ENCODE data around the gene TOP3A. TPM values are rescaled to one million over a fixed set of nuclear protein-coding genes. Genes with fewer than 3 reads are reported as not detected.

The TOP3A gene
- total RNA-seq, 1 experiment from 2014 or later: 48.8 TPM

DNA sequence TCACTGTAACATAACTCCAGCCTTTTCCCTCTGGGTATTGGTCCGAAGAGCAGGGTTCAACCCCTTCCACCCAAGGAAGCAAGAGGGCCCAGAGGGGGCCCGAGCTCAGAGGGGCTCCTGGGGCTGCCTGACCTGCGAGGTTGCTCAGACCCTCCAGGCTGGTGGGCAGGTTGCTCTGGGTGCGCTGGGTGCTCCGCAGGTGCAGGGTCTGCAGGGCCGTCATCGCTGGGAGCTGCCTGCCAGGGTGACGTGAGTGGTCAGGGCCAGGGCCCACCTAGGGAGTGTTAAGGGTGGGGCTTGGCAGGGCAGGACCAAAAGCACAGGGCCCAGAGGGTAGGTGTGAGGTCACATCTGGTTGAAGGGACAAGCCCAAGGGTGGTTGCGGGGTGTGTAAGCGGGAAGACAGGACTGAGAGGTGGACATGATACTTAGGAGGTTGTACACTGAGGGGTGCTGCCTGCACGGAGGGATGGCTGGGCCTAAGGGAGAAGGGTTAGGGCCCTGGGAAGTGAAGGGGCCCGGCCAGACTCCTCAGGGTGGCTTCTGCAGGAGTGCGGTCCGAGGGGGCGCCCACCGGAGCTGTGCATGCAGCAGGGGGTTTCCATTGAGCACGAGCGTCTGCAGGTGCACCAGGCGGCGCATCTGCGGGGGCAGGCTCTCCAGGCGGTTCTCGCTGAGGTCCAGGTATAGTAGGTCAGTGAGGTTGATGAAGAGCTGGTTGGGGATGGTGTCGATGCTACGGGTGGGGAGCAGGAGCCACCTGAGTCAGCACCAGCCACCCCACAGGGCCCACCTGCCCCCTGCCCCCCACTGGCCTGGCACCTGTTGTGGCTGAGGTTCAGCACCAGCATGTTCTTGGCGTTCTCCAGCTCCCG is 60.6 kb downstream of the TOP3A start:
- Histone ChIP-seq H2AFZ (ENCODE audit: low read depth, low read length, poor library complexity, severe bottlenecking) (no peak overlapping the region), H3K4me3 (replicated peaks in 1 of 2; ENCODE audit: low read depth in 1 of 2, low read length in 2 of 2) (no peak overlapping the region), H3K4me1 (ENCODE audit: control insufficient read depth in 1 of 2, insufficient read depth in 2 of 2, low read length in 2 of 2) (peaks cover 13 to 19% of the 10 kb centered on the region in 2 experiments), H3K27ac (ENCODE audit: low read depth, low read length) (no peak overlapping the region), H3K36me3 (ENCODE audit: control insufficient read depth in 1 of 2, insufficient read depth in 2 of 2, low read length in 2 of 2) (peaks cover 15 to 40% of the 10 kb centered on the region in 2 experiments), H3K4me2 (ENCODE audit: low read length) (no peak overlapping the region), H3K9ac (ENCODE audit: low read length) (no peak overlapping the region), H3K9me3 (ENCODE audit: control insufficient read depth in 1 of 2, insufficient read depth in 1 of 2, low read depth in 1 of 2, low read length in 2 of 2) (no peaks in the 10 kb centered on the region), H3K27me3 (ENCODE audit: insufficient read depth, low read length) (no peaks in the 10 kb centered on the region), H4K20me1 (ENCODE audit: insufficient read depth) (no peaks in the 10 kb centered on the region), H3K9me2 (ENCODE audit: insufficient read depth) (no peaks in the 10 kb centered on the region), H3K79me2 (ENCODE audit: insufficient read depth, low read length) (peaks cover 37% of the 10 kb centered on the region)
- ATAC-seq (no peak), DNase-seq (ENCODE audit: low read depth, low spot score) (no peak)
- POLR2A ChIA-PET: no interaction called here
- BruUV-seq (replicated peaks): no TSS peak
- intact Hi-C loops (cut with micrococcal nuclease): no loop called here
- CTCF ChIA-PET: interaction anchor here (1.0 kb wide), 1 partner anchor 37 kb away, joined by 3 read pairs; no protein-coding TSS in a partner anchor
- TF ChIP-seq POLR2AphosphoS5 (IDR thresholded peaks at IDR 0.05; ENCODE audit: low read depth, low read length) (no peak), YY1 (IDR thresholded peaks at IDR 0.05; ENCODE audit: extremely low read depth, insufficient replicate concordance, low read depth, low read length) (no peak), POLR2A (IDR thresholded peaks at IDR 0.05; ENCODE audit: borderline replicate concordance, extremely low read depth, insufficient read depth, insufficient read length) (no peak), CEBPB (IDR thresholded peaks at IDR 0.05; ENCODE audit: low read depth) (no peak), ELF1 (IDR thresholded peaks at IDR 0.05; ENCODE audit: borderline replicate concordance, low read depth) (no peak), SIN3A (IDR thresholded peaks at IDR 0.05; ENCODE audit: low read depth) (no peak), ZNF274 (IDR thresholded peaks at IDR 0.05; ENCODE audit: low read depth, low read length) (no peak), RAD21 (IDR thresholded peaks at IDR 0.05; ENCODE audit: low read depth) (no peak), SRF (IDR thresholded peaks at IDR 0.05; ENCODE audit: low read depth) (no peak), TCF7L2 (IDR thresholded peaks at IDR 0.05; ENCODE audit: borderline replicate concordance, extremely low read depth, insufficient read depth, insufficient read length) (no peak), EZH2 (IDR thresholded peaks at IDR 0.05) (no peak), EZH2phosphoT487 (IDR thresholded peaks at IDR 0.05; ENCODE audit: borderline replicate concordance) (no peak), JUND (IDR thresholded peaks at IDR 0.05) (no peak), SP1 (IDR thresholded peaks at IDR 0.05; ENCODE audit: low read depth) (no peak), CBX3 (IDR thresholded peaks at IDR 0.05; ENCODE audit: low read depth) (no peak), FOSL1 (IDR thresholded peaks at IDR 0.05; ENCODE audit: low read depth) (no peak), EGR1 (IDR thresholded peaks at IDR 0.05; ENCODE audit: low read depth) (no peak)
- TF ChIP-seq, protein P1, sequence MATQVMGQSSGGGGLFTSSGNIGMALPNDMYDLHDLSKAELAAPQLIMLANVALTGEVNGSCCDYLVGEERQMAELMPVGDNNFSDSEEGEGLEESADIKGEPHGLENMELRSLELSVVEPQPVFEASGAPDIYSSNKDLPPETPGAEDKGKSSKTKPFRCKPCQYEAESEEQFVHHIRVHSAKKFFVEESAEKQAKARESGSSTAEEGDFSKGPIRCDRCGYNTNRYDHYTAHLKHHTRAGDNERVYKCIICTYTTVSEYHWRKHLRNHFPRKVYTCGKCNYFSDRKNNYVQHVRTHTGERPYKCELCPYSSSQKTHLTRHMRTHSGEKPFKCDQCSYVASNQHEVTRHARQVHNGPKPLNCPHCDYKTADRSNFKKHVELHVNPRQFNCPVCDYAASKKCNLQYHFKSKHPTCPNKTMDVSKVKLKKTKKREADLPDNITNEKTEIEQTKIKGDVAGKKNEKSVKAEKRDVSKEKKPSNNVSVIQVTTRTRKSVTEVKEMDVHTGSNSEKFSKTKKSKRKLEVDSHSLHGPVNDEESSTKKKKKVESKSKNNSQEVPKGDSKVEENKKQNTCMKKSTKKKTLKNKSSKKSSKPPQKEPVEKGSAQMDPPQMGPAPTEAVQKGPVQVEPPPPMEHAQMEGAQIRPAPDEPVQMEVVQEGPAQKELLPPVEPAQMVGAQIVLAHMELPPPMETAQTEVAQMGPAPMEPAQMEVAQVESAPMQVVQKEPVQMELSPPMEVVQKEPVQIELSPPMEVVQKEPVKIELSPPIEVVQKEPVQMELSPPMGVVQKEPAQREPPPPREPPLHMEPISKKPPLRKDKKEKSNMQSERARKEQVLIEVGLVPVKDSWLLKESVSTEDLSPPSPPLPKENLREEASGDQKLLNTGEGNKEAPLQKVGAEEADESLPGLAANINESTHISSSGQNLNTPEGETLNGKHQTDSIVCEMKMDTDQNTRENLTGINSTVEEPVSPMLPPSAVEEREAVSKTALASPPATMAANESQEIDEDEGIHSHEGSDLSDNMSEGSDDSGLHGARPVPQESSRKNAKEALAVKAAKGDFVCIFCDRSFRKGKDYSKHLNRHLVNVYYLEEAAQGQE (IDR thresholded peaks at IDR 0.05; ENCODE audit: low read depth): no peak
- TF ChIP-seq, protein P2, sequence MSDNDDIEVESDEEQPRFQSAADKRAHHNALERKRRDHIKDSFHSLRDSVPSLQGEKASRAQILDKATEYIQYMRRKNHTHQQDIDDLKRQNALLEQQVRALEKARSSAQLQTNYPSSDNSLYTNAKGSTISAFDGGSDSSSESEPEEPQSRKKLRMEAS (IDR thresholded peaks at IDR 0.05): no peak
- RAD21 ChIA-PET (ENCODE audit: low non-redundant PET in 1 of 2, low total read pairs in 2 of 2, uncharacterized antibody in 2 of 2, unreplicated experiment in 2 of 2): no interaction called here
